ENCODE results near the gene MECR.

Gene MECR

GRCh38 chr1:29260531-29260930 is 29.8 kb upstream of the MECR start:
- H3K4me3 ChIP-seq (ENCODE audit: low read length): no peak overlapping the region
- TF ChIP-seq, protein P1, sequence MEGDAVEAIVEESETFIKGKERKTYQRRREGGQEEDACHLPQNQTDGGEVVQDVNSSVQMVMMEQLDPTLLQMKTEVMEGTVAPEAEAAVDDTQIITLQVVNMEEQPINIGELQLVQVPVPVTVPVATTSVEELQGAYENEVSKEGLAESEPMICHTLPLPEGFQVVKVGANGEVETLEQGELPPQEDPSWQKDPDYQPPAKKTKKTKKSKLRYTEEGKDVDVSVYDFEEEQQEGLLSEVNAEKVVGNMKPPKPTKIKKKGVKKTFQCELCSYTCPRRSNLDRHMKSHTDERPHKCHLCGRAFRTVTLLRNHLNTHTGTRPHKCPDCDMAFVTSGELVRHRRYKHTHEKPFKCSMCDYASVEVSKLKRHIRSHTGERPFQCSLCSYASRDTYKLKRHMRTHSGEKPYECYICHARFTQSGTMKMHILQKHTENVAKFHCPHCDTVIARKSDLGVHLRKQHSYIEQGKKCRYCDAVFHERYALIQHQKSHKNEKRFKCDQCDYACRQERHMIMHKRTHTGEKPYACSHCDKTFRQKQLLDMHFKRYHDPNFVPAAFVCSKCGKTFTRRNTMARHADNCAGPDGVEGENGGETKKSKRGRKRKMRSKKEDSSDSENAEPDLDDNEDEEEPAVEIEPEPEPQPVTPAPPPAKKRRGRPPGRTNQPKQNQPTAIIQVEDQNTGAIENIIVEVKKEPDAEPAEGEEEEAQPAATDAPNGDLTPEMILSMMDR (IDR thresholded peaks at IDR 0.05; ENCODE audit: insufficient read depth, low read depth, low read length, missing control alignments): no peak
- no peak for DNase-seq (ENCODE audit: low read depth)

DNA sequence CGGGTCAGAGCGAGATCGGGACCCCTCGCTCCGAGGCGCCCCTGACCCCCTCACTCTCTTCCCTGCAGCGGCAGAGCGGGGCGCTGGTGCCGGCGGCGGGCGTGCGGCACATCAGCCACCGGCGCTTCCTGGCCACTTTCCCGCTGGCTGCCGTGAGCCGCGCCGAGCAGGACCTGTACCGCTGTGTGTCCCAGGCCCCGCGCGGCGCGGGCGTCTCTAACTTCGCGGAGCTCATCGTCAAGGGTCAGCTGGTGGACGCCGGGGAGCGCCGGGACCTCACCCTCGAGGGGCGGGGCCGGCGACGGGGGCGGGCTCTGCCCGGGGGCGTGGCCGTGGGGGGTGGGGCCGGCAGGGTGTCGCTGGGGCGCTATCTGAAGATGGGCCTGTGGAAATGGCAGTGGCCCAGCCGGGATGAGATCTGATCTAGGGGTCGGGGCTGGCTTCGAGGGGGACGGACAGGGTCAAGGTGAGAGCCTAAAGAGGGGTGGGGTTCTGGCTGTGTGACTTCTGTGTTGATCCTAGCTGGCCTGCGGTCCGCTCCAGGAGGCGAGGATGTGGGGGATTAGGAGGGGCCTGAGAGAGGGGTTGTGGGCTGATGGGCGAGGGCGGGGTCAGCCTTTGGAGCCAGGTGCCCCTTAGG is 29.2 kb upstream of the MECR start:
- TF ChIP-seq, protein P1 (IDR thresholded peaks at IDR 0.05; ENCODE audit: insufficient read depth, low read depth, low read length, missing control alignments): no peak
- peak overlapping the region; percentile 16 for H3K4me3 ChIP-seq (ENCODE audit: low read length)
- peak; percentile 41 for DNase-seq (ENCODE audit: low read depth)

DNA sequence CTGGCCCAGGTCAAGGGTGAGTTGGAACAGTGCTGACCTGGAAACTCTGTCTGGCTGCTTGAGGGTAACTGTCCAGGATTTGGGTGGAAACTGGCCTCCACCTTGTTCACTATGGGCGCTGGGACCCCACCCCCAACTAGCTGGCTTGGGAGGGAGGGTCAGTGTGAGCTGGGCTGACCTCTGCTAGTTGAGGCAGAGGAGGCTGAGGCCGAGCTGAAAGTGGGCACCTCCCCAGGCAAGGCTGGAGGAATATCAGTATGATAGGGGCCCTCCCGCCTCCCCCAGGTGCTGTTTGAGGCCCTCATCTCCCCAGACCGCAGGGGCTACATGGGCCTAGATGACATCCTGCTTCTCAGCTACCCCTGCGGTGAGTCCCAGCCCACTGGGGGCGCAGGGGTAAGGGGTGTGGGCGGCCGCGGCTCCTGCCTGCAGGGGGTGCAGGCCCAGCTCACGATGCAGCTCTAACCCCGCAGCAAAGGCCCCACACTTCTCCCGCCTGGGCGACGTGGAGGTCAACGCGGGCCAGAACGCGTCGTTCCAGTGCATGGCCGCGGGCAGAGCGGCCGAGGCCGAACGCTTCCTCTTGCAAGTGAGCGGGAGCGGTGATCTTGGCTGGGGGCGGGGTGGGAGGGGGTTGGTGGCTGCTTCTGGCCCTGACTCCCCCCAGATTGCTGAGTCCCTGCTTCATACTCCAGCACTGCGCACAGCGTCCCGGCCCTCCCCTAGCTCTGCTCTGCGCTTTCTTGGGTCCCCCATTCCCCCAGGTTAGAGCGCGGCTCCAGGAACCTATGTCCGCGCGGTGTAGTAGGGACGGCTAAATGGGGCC is 28.5 kb upstream of the MECR start:
- H3K4me3 ChIP-seq (ENCODE audit: low read length): peak overlapping the region; percentile 16
- no peak for DNase-seq (ENCODE audit: low read depth)
- TF ChIP-seq, protein P1 (IDR thresholded peaks at IDR 0.05; ENCODE audit: insufficient read depth, low read depth, low read length, missing control alignments): no peak

- H3K4me3 ChIP-seq (ENCODE audit: low read length): no peak overlapping the region
- TF ChIP-seq, protein P1 (IDR thresholded peaks at IDR 0.05; ENCODE audit: insufficient read depth, low read depth, low read length, missing control alignments): no peak
- DNase-seq (ENCODE audit: low read depth): no peak
These were observed 27.6 kb upstream of the MECR start for GRCh38 chr1:29258189-29258975.

DNA sequence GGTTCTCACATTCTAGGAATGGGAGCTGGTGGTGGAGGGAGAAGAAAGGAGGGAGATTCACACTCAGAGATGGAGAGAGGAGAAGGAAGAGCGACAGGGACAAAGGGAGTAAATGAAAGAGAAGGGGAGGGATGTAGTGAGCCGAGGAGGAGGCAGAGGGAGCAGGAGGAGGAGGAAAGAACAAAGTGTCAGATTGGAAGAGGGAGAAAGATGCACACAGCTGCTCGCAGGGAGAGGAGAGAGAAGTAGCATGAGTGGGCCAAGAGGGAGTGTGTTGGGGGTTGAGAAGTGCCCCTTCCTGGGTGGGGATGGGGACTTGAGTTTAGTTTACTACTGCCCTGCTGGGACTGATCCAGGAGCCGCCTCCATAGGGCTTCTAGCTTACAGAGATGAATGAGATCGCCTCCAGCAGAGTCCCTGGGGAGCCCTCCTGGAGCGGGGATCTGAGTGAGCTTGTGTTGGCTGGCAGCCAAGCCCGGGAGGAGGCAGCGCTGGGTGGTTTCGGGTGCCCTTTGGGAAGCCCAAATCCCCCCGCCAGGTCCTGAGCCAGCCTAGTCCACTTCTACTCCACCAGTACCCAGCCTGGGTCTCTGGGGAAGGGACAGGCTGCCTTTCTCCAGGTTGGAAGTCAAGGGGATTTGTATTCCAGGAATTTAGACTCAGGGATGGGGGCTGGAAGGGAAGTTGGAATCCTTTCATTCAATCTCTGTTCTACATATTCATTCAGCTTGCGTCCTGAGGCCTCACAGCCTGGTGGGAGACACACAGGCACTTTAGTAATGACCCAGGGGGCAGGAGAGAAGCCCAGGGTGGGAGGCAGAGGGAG is 26.5 kb upstream of the MECR start:
- no peak for DNase-seq (ENCODE audit: low read depth)
- TF ChIP-seq, protein P1 (IDR thresholded peaks at IDR 0.05; ENCODE audit: insufficient read depth, low read depth, low read length, missing control alignments): no peak
- no peak overlapping the region for H3K4me3 ChIP-seq (ENCODE audit: low read length)

DNA sequence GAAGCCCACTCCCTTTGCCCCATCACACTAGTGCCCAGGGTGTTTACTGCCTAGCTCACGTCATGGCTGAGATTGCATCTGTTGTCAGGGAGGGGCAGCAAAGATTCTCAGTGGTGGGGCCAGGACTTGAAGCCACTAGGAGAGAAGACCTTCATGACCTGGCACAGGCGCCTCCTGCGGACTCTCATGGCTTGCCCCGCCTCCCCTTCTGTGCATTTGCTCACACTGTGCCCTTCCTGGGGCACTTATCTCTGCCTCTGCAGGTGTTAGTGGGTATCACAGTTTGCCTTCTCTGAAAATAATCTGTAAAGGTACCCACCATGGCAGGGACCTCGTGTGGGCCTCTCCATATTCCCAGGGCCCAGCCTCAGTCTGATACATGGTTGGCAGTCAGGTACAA is 25.7 kb upstream of the MECR start:
- TF ChIP-seq, protein P1 (IDR thresholded peaks at IDR 0.05; ENCODE audit: insufficient read depth, low read depth, low read length, missing control alignments): no peak
- no peak for DNase-seq (ENCODE audit: low read depth)

More for the DNA sequence above, 25.7 kb upstream of the MECR start:
- no peak overlapping the region for H3K4me3 ChIP-seq (ENCODE audit: low read length)
